B cell (primary cell): Measurements from ENCODE around the gene SNTN.

Experiments
- CTCF ChIP-seq: fragments of 200-600 bp; IDR thresholded peaks from one replicate; pipeline ENCODE4 v1.8.0; 2022; ENCODE audit warnings: antibody characterized with exemption, mild to moderate bottlenecking
- EZH2 ChIP-seq: IDR thresholded peaks from 2 replicates; pipeline ENCODE4 v1.6.1; 2012; ENCODE audit warnings: borderline replicate concordance, low read depth, mild to moderate bottlenecking, moderate library complexity, low read length; ENCODE audit not compliant: insufficient read depth, poor library complexity, severe bottlenecking

GRCh38 chr3:63609834-63610233 lies 42.6 kb upstream of the SNTN start:
- TF ChIP-seq CTCF: no peak
- no peak for TF ChIP-seq EZH2
